K562 (cell line): ENCODE measurements around the gene NPIPB2. TPM values are rescaled to one million over a fixed set of nuclear protein-coding genes. Genes with fewer than 3 reads are reported as not detected.

ENCODE experiments used
- ATAC-seq: fragments of 200-7000 bp; cut with Tn5 transposase; 3 replicates; pipeline ENCODE4 v1.9.1; 2020; ENCODE audit warnings: moderate library complexity
- BruUV-seq: library from RNA; stranded (reverse); fragments of 400-500 nt; replicated peaks from 2 replicates; lab custom pipeline; 2021; lab: Mats Ljungman, UMichigan
- CTCF ChIA-PET: fragments of 300-600 bp; formaldehyde crosslinking; extraction: SDS; loops from one replicate; lab custom pipeline; 2021; ENCODE audit warnings: low intra/inter-chr PET ratio; lab: Yijun Ruan, JAX
- POLR2A ChIA-PET: fragments of 300-600, 350-650 bp; sonication (Branson Sonifier 250); formaldehyde crosslinking; extraction: SDS; loops from one replicate; lab custom pipeline; 2021; ENCODE audit warnings: antibody characterized with exemption, inconsistent platforms; lab: Yijun Ruan, JAX
- DNase-seq, 4 experiments: peaks; one replicate each; pipeline versions ENCODE4 v3.0.0 to v3.0.0-alpha.2; 2011 to 2018; ENCODE audit warnings: low spot score in 3 of 4, mixed read lengths in 3 of 4; ENCODE audit errors: extremely low read depth in 1 of 4
- FAIRE-seq: peaks from 2 replicates; lab custom pipeline; 2011; peaks lifted over from hg19 to GRCh38; lab: Jason Lieb, UNC
- H2AFZ ChIP-seq: 2 replicates; pipeline ENCODE4 v1.6.0; 2011; ENCODE audit warnings: low read depth, low read length, control low read depth, inconsistent platforms
- H3K27ac ChIP-seq: fragments of 200-600 bp; 3 replicates; pipeline ENCODE4 v1.8.0; 2011; ENCODE audit warnings: low read depth, mild to moderate bottlenecking, control low read depth, inconsistent platforms, low read length, moderate library complexity, mixed read lengths; ENCODE audit errors: extremely low read depth
- H3K27me3 ChIP-seq, 2 experiments: fragments of 300-600 bp in 1 of 2; 2 replicates in 1 of 2; 3 replicates in 1 of 2; pipeline versions ENCODE4 v1.6.0 to v1.8.0; 2011; ENCODE audit warnings: inconsistent platforms in 2 of 2, low read length in 2 of 2, mild to moderate bottlenecking in 1 of 2, mixed read lengths in 1 of 2, moderate library complexity in 1 of 2; ENCODE audit not compliant: control insufficient read depth in 2 of 2, insufficient read depth in 2 of 2
- H3K36me3 ChIP-seq: fragments of 300-600 bp; 3 replicates; pipeline ENCODE4 v1.8.0; 2011; ENCODE audit warnings: mild to moderate bottlenecking, low read length, inconsistent platforms; ENCODE audit not compliant: control insufficient read depth, insufficient read depth
- H3K4me1 ChIP-seq, 2 experiments: fragments of 200-600 bp in 1 of 2; replicated peaks in 1 of 2; 2 replicates in 1 of 2; 3 replicates in 1 of 2; pipeline versions ENCODE4 v1.5.1 to v1.8.0; 2011; ENCODE audit warnings: inconsistent platforms in 2 of 2, low read length in 2 of 2, mild to moderate bottlenecking in 1 of 2, mixed read lengths in 1 of 2, moderate library complexity in 1 of 2; ENCODE audit not compliant: control insufficient read depth in 2 of 2, insufficient read depth in 2 of 2
- H3K4me2 ChIP-seq: 2 replicates; pipeline ENCODE4 v1.6.1; 2011; ENCODE audit warnings: low read length, control low read depth, inconsistent platforms, mixed read lengths; ENCODE audit not compliant: insufficient read depth
- H3K4me3 ChIP-seq: fragments of 200-600 bp; sonication (generic), shearing (Covaris generic); 2 replicates; pipeline ENCODE4 v1.5.1; 2016; ENCODE audit warnings: control low read depth, inconsistent platforms
- H3K79me2 ChIP-seq: fragments of 200-600 bp; 3 replicates; pipeline ENCODE4 v1.8.0; 2011; ENCODE audit warnings: low read length, inconsistent platforms; ENCODE audit not compliant: control insufficient read depth, insufficient read depth
- H3K9ac ChIP-seq, 2 experiments: 2 replicates each; pipeline versions ENCODE4 v1.6.0 to v1.6.1; 2011; ENCODE audit warnings: low read depth in 2 of 2, low read length in 2 of 2, control low read depth in 1 of 2, inconsistent platforms in 1 of 2, mild to moderate bottlenecking in 1 of 2, mixed read lengths in 1 of 2; ENCODE audit not compliant: insufficient read depth in 1 of 2
- H3K9me1 ChIP-seq: one replicate; pipeline ENCODE4 v1.6.0; 2011; ENCODE audit warnings: inconsistent platforms, mild to moderate bottlenecking, low read length, moderate library complexity; ENCODE audit not compliant: control insufficient read depth, insufficient read depth
- H3K9me3 ChIP-seq: replicated peaks from 2 replicates; pipeline ENCODE4 v1.5.1; 2011; ENCODE audit warnings: low read depth, low read length, inconsistent platforms; ENCODE audit not compliant: control insufficient read depth, insufficient read depth
- H4K20me1 ChIP-seq: replicated peaks from 2 replicates; pipeline ENCODE4 v1.6.1; 2011; ENCODE audit warnings: low read length, inconsistent platforms, mixed read lengths; ENCODE audit not compliant: control insufficient read depth, insufficient read depth
- MAFK ChIP-seq: IDR thresholded peaks from 2 replicates; pipeline ENCODE4 v1.6.1; 2011; ENCODE audit warnings: low read length, improper control_type of control experiment
- MEF2D ChIP-seq: conservative IDR thresholded peaks from 2 replicates; pipeline ENCODE4 v1.6.1; 2016; ENCODE audit warnings: low read depth, missing genetic modification characterization, missing compliant biosample characterization
- PRDM10 ChIP-seq: fragments of 450-650 bp; IDR thresholded peaks from 2 replicates; pipeline ENCODE4 v1.6.1; 2018; ENCODE audit not compliant: partially characterized antibody
- SNIP1 ChIP-seq: fragments of 450-650 bp; IDR thresholded peaks from 2 replicates; pipeline ENCODE4 v1.7.1; 2017; ENCODE audit warnings: low read depth, mild to moderate bottlenecking
- ZNF12 ChIP-seq: sonication (generic); formaldehyde crosslinking; IDR thresholded peaks from 2 replicates; pipeline ENCODE4 v1.4.0; 2020; ENCODE audit warnings: mild to moderate bottlenecking, missing genetic modification reagents
- ZNF507 ChIP-seq: conservative IDR thresholded peaks from 2 replicates; pipeline ENCODE4 v1.6.1; 2017; ENCODE audit warnings: missing genetic modification characterization, missing compliant biosample characterization
- whole genome bisulfite sequencing: fragments of 100-300 bp; shearing (Covaris generic); methylation state at CpG from one replicate; pipeline ENCODE4 v1.1.6; 2016; ENCODE audit warnings: low coverage, mixed read lengths; ENCODE audit not compliant: insufficient coverage; ENCODE audit errors: missing lambda C conversion rate; 5-methylcytosine and 5-hydroxymethylcytosine counted together
- in situ Hi-C: fragments of 300-500 bp; cut with MboI; formaldehyde crosslinking; loops from 4 replicates; pipeline ENCODE4 v1.15.0; 2018; ENCODE audit warnings: inconsistent platforms, mixed read lengths
- intact Hi-C: fragments of 100-400 bp; cut with micrococcal nuclease; formaldehyde crosslinking; loops from 2 replicates; pipeline ENCODE4 v1.14.2; 2022
- polyA plus RNA-seq, 8 experiments: library from polyadenylated mRNA; depleted of rRNA in 4 of 8; stranded (reverse) in 5 of 8; unstranded in 3 of 8; fragments of >200 nt; fragmentation: Nextera tagmentation in 2 of 8; fragmentation: Illumina TruSeq in 1 of 8; extraction: Ambion mirVana in 2 of 8; extraction: Trizol in 1 of 8; gene quantifications; 2 replicates each; pipeline versions ENCODE4 v1.2.1 to v1.2.3, GENCODE V29; 2011 to 2014; ENCODE audit warnings: inconsistent platforms in 1 of 8, missing spikeins in 1 of 8
- total RNA-seq, 7 experiments: library from RNA; depleted of rRNA in 6 of 7; stranded (reverse); fragments of >200 nt in 6 of 7; fragmentation: Illumina TruSeq in 2 of 7; extraction: Trizol in 2 of 7; gene quantifications; 2 replicates each; pipeline versions ENCODE4 v1.2.1 to v1.2.3, GENCODE V29; 2011 to 2021; ENCODE audit warnings: low replicate concordance in 1 of 7
- TF ChIP-seq, protein P1 (sequence below): fragments of 250-450 bp; sonication (Bioruptor Pico); IDR thresholded peaks from 2 replicates; pipeline ENCODE4 v1.8.0; 2021; ENCODE audit warnings: moderate library complexity, mild to moderate bottlenecking, inconsistent platforms

Gene NPIPB2
- total and polyA plus RNA-seq, 9 of the 15 experiments (the other 6 are each of a cell fraction or from before 2014, with no cell fraction given): 0.21 to 2.9 (median 1.6) TPM; not detected in 1

GRCh38 chr16:11978080-11978479, 36.2 kb upstream of the NPIPB2 start:
- no peak overlapping the region; the same call in 1 of the 2 replicates for H2AFZ ChIP-seq
- no peaks in the 10 kb centered on the region for H3K9me1 ChIP-seq
- peaks cover 19% of the 10 kb centered on the region for H3K79me2 ChIP-seq
- intact Hi-C loops (loop anchor here (5.0 kb wide), 1 partner anchor 89 kb away; no protein-coding TSS in a partner anchor), in situ Hi-C loops (no loop called here)
- peaks cover 2 to 27% of the 10 kb centered on the region in 2 experiments; a peak in 3 of 5 replicates for H3K4me1 ChIP-seq
- H3K9ac ChIP-seq: peak overlapping the region in 1 of 2 experiments; percentile 69; a peak in 1 of 4 replicates
- H3K27ac ChIP-seq: no peak overlapping the region
- 52% methylated on average over 2 of the region's 2 CpGs for WGBS
- H3K4me3 ChIP-seq: no peak overlapping the region
- DNase-seq (no peak), FAIRE-seq (peak; percentile 70), ATAC-seq (no peak)
- CTCF ChIA-PET: interaction anchor here (0.6 kb wide), 1 partner anchor 16 kb away, joined by 3 read pairs; no protein-coding TSS in a partner anchor
- TF ChIP-seq MAFK (no peak), ZNF507 (tag) (0 out of 2 replicates have a peak, but pooled peaks have one; percentile 12)
- BruUV-seq: TSS peak; percentile 50
- no peaks in the 10 kb centered on the region for H4K20me1 ChIP-seq
- no peaks in the 10 kb centered on the region for H3K36me3 ChIP-seq
- POLR2A ChIA-PET: interaction anchor here (0.6 to 2.2 kb wide), 4 partner anchors 9 to 21 kb away, joined by 3 to 10 read pairs (median 4); partner anchors contain the start of gene TNFRSF17
- no peaks in the 10 kb centered on the region for H3K27me3 ChIP-seq
- H3K4me2 ChIP-seq: peak overlapping the region; percentile 92
- H3K9me3 ChIP-seq: no peaks in the 10 kb centered on the region

GRCh38 chr16:11977376-11978041, 35.7 kb upstream of the NPIPB2 start:
- 26% methylated on average over 12 of the region's 12 CpGs for WGBS
- FAIRE-seq: peak; percentile 77
- Histone ChIP-seq H3K4me1 (peaks cover 2 to 27% of the 10 kb centered on the region in 2 experiments; a peak in 3 of 5 replicates), H3K4me3 (peak overlapping the region; percentile 96), H3K9me3 (no peaks in the 10 kb centered on the region), H3K79me2 (peaks cover 19% of the 10 kb centered on the region), H4K20me1 (no peaks in the 10 kb centered on the region), H3K27ac (no peak overlapping the region; the same call in 2 of the 3 replicates), H2AFZ (peak overlapping the region; percentile 79), H3K36me3 (no peaks in the 10 kb centered on the region), H3K9ac (peak overlapping the region; percentile 69 to 94; a peak in 2 of 4 replicates), H3K27me3 (no peaks in the 10 kb centered on the region), H3K9me1 (no peaks in the 10 kb centered on the region), H3K4me2 (peak overlapping the region; percentile 92)
- POLR2A ChIA-PET: interaction anchor here (0.6 to 2.2 kb wide), 7 partner anchors 9 to 59 kb away, joined by 3 to 10 read pairs (median 4); no protein-coding TSS in a partner anchor
- in situ Hi-C loops: no loop called here
- intact Hi-C loops: loop anchor here (5.0 kb wide), 1 partner anchor 90 kb away; no protein-coding TSS in a partner anchor
- no TSS peak for BruUV-seq
- ATAC-seq: peak; percentile 24; the same call in 2 of the 3 replicates
- peak; percentile 41 to 49 (median 44) for DNase-seq
- CTCF ChIA-PET: interaction anchor here (0.6 to 1.3 kb wide), 2 partner anchors 17 to 28 kb away, joined by 3 read pairs; no protein-coding TSS in a partner anchor
- no peak for TF ChIP-seq SNIP1
- TF ChIP-seq, protein P1, sequence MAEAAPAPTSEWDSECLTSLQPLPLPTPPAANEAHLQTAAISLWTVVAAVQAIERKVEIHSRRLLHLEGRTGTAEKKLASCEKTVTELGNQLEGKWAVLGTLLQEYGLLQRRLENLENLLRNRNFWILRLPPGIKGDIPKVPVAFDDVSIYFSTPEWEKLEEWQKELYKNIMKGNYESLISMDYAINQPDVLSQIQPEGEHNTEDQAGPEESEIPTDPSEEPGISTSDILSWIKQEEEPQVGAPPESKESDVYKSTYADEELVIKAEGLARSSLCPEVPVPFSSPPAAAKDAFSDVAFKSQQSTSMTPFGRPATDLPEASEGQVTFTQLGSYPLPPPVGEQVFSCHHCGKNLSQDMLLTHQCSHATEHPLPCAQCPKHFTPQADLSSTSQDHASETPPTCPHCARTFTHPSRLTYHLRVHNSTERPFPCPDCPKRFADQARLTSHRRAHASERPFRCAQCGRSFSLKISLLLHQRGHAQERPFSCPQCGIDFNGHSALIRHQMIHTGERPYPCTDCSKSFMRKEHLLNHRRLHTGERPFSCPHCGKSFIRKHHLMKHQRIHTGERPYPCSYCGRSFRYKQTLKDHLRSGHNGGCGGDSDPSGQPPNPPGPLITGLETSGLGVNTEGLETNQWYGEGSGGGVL (CRISPR knock-in tag): no peak
- no peak for TF ChIP-seq ZNF12 (CRISPR knock-in tag)
- TF ChIP-seq MEF2D (tag): no peak
- no peak for TF ChIP-seq PRDM10
